Neural cell (in vitro differentiated cells): ENCODE results near the gene MBNL3. TPM values are rescaled to one million over a fixed set of nuclear protein-coding genes. Genes with fewer than 3 reads are reported as not detected.

Experiments
- H2AFZ ChIP-seq: fragments of 200-600, 300-800 bp; sonication (generic), shearing (Covaris generic); 2 replicates; pipeline ENCODE4 v1.6.0; 2014; ENCODE audit warnings: low read depth, mild to moderate bottlenecking, antibody characterized with exemption, low read length, moderate library complexity
- H3F3A ChIP-seq: fragments of 200-600 bp; shearing (Covaris generic); 2 replicates; pipeline ENCODE4 v1.6.1; 2016; ENCODE audit warnings: mild to moderate bottlenecking, moderate library complexity, mixed read lengths, antibody characterized with exemption, low read length; ENCODE audit not compliant: insufficient read depth, poor library complexity, severe bottlenecking
- H3K27ac ChIP-seq: fragments of 200-600, 300-800 bp; sonication (generic), shearing (Covaris generic); 2 replicates; pipeline ENCODE4 v1.5.1; 2014; ENCODE audit warnings: mild to moderate bottlenecking, low read length, moderate library complexity
- H3K27me3 ChIP-seq: fragments of 300-800, 200-600 bp; sonication (generic), shearing (Covaris generic); 2 replicates; pipeline ENCODE4 v1.6.0; 2014; ENCODE audit warnings: mild to moderate bottlenecking, low read depth, low read length, moderate library complexity; ENCODE audit not compliant: insufficient read depth
- H3K36me3 ChIP-seq: fragments of 300-800, 200-600 bp; sonication (generic), shearing (Covaris generic); 2 replicates; pipeline ENCODE4 v1.5.1; 2014; ENCODE audit warnings: mild to moderate bottlenecking, antibody characterized with exemption, low read length, moderate library complexity; ENCODE audit not compliant: insufficient read depth
- H3K4me2 ChIP-seq: fragments of 300-800, 200-600 bp; sonication (generic), shearing (Covaris generic); 2 replicates; pipeline ENCODE4 v1.6.0; 2014; ENCODE audit warnings: mild to moderate bottlenecking, low read length
- H3K4me3 ChIP-seq: fragments of 300-800, 200-600 bp; sonication (generic), shearing (Covaris generic); 2 replicates; pipeline ENCODE4 v1.5.1; 2014; ENCODE audit warnings: mild to moderate bottlenecking, low read length, moderate library complexity
- H3K79me2 ChIP-seq: fragments of 200-600 bp; shearing (Covaris generic); replicated peaks from 2 replicates; pipeline ENCODE4 v1.6.0; 2014; ENCODE audit warnings: mild to moderate bottlenecking, low read length, moderate library complexity; ENCODE audit not compliant: insufficient read depth
- H3K9ac ChIP-seq: fragments of 300-800, 200-600 bp; sonication (generic), shearing (Covaris generic); 2 replicates; pipeline ENCODE4 v1.6.1; 2016; ENCODE audit warnings: mild to moderate bottlenecking, low read length, mixed read lengths
- H3K9me2 ChIP-seq: fragments of 200-600 bp; shearing (Covaris generic); 2 replicates; pipeline ENCODE4 v1.6.1; 2016; ENCODE audit warnings: mild to moderate bottlenecking, low read length, mixed read lengths; ENCODE audit not compliant: insufficient read depth
- H3K9me3 ChIP-seq: fragments of 200-600, 300-800 bp; sonication (generic), shearing (Covaris generic); 2 replicates; pipeline ENCODE4 v1.6.1; 2016; ENCODE audit warnings: mild to moderate bottlenecking, mixed run types, low read length, moderate library complexity, mixed read lengths
- H4K20me1 ChIP-seq: fragments of 200-600 bp; shearing (Covaris generic); 2 replicates; pipeline ENCODE4 v1.6.1; 2016; ENCODE audit warnings: mild to moderate bottlenecking, mixed run types; ENCODE audit not compliant: insufficient read depth
- EP300 ChIP-seq: fragments of 450-650 bp; conservative IDR thresholded peaks from 2 replicates; pipeline ENCODE4 v1.6.1; 2014; ENCODE audit warnings: antibody characterized with exemption, mild to moderate bottlenecking, moderate library complexity; ENCODE audit not compliant: poor library complexity, severe bottlenecking
- EZH2 ChIP-seq: fragments of 200-600, 300-800 bp; shearing (Covaris generic), sonication (generic); IDR thresholded peaks from 2 replicates; pipeline ENCODE4 v1.6.1; 2014; ENCODE audit warnings: antibody characterized with exemption, low read length, borderline replicate concordance, mild to moderate bottlenecking; ENCODE audit not compliant: insufficient read depth, poor library complexity, severe bottlenecking
- MXI1 ChIP-seq: fragments of 450-650 bp; conservative IDR thresholded peaks from 2 replicates; pipeline ENCODE4 v1.6.1; 2014; ENCODE audit warnings: antibody characterized with exemption, mild to moderate bottlenecking; ENCODE audit not compliant: poor library complexity, severe bottlenecking
- POLR2AphosphoS5 ChIP-seq: IDR thresholded peaks from 2 replicates; pipeline ENCODE4 v1.6.1; 2012
- RAD21 ChIP-seq: fragments of 450-650 bp; conservative IDR thresholded peaks from 2 replicates; pipeline ENCODE4 v1.6.1; 2014; ENCODE audit warnings: antibody characterized with exemption, mild to moderate bottlenecking, moderate library complexity
- SMC3 ChIP-seq: fragments of 450-650 bp; conservative IDR thresholded peaks from 2 replicates; pipeline ENCODE4 v1.6.1; 2014; ENCODE audit warnings: antibody characterized with exemption, mild to moderate bottlenecking, moderate library complexity; ENCODE audit not compliant: poor library complexity
- TAF1 ChIP-seq: IDR thresholded peaks from 2 replicates; pipeline ENCODE4 v1.6.1; 2012; ENCODE audit warnings: low read depth
- polyA plus RNA-seq: library from polyadenylated mRNA; depleted of rRNA; stranded (reverse); fragments of >200 nt; gene quantifications from 2 replicates; pipeline ENCODE4 v1.2.3, GENCODE V29; 2014
- TF ChIP-seq, protein P1 (sequence below): fragments of 450-650 bp; IDR thresholded peaks from 2 replicates; pipeline ENCODE4 v1.5.1; 2014; ENCODE audit warnings: antibody characterized with exemption, mild to moderate bottlenecking, moderate library complexity; ENCODE audit not compliant: poor library complexity, severe bottlenecking
- TF ChIP-seq, protein P2 (sequence below): IDR thresholded peaks from 2 replicates; pipeline ENCODE4 v1.6.1; 2012; ENCODE audit warnings: borderline replicate concordance

MBNL3 gene
- polyA plus RNA-seq, 1 donor from 2014 or later = 0.09 TPM

DNA sequence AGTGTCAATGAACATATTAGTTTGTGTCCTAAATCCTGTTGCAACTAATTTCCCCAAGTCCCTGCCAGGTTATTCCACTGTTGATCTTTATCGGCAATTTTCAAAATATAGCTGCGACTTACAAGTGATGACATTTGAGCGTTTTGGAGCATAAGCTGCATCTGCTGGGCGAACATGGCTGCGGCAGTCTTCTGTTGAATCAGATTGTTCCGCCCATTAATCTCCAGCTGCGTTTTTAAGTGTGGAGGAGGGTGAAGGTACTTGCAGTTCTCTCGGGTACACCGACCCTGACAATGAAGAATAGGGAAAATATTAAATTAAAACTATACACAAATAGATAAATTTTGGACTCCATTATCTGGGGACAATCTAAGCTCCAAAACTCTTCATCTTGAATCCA lies 82.7 kb downstream of the MBNL3 start:
- Histone ChIP-seq H3K9ac (no peak overlapping the region), H3K9me3 (no peaks in the 10 kb centered on the region), H3K27me3 (no peaks in the 10 kb centered on the region), H3K36me3 (no peaks in the 10 kb centered on the region), H3K9me2 (no peaks in the 10 kb centered on the region), H3K27ac (no peak overlapping the region), H3F3A (no peaks in the 10 kb centered on the region), H4K20me1 (no peaks in the 10 kb centered on the region), H3K4me2 (no peak overlapping the region), H3K4me3 (no peak overlapping the region), H2AFZ (no peak overlapping the region), H3K79me2 (no peaks in the 10 kb centered on the region)
- TF ChIP-seq TAF1 (no peak), RAD21 (no peak), EZH2 (no peak), POLR2AphosphoS5 (no peak), SMC3 (no peak), EP300 (no peak), MXI1 (no peak)
- TF ChIP-seq, protein P1, sequence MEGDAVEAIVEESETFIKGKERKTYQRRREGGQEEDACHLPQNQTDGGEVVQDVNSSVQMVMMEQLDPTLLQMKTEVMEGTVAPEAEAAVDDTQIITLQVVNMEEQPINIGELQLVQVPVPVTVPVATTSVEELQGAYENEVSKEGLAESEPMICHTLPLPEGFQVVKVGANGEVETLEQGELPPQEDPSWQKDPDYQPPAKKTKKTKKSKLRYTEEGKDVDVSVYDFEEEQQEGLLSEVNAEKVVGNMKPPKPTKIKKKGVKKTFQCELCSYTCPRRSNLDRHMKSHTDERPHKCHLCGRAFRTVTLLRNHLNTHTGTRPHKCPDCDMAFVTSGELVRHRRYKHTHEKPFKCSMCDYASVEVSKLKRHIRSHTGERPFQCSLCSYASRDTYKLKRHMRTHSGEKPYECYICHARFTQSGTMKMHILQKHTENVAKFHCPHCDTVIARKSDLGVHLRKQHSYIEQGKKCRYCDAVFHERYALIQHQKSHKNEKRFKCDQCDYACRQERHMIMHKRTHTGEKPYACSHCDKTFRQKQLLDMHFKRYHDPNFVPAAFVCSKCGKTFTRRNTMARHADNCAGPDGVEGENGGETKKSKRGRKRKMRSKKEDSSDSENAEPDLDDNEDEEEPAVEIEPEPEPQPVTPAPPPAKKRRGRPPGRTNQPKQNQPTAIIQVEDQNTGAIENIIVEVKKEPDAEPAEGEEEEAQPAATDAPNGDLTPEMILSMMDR = no peak
- TF ChIP-seq, protein P2, sequence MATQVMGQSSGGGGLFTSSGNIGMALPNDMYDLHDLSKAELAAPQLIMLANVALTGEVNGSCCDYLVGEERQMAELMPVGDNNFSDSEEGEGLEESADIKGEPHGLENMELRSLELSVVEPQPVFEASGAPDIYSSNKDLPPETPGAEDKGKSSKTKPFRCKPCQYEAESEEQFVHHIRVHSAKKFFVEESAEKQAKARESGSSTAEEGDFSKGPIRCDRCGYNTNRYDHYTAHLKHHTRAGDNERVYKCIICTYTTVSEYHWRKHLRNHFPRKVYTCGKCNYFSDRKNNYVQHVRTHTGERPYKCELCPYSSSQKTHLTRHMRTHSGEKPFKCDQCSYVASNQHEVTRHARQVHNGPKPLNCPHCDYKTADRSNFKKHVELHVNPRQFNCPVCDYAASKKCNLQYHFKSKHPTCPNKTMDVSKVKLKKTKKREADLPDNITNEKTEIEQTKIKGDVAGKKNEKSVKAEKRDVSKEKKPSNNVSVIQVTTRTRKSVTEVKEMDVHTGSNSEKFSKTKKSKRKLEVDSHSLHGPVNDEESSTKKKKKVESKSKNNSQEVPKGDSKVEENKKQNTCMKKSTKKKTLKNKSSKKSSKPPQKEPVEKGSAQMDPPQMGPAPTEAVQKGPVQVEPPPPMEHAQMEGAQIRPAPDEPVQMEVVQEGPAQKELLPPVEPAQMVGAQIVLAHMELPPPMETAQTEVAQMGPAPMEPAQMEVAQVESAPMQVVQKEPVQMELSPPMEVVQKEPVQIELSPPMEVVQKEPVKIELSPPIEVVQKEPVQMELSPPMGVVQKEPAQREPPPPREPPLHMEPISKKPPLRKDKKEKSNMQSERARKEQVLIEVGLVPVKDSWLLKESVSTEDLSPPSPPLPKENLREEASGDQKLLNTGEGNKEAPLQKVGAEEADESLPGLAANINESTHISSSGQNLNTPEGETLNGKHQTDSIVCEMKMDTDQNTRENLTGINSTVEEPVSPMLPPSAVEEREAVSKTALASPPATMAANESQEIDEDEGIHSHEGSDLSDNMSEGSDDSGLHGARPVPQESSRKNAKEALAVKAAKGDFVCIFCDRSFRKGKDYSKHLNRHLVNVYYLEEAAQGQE = no peak

DNA sequence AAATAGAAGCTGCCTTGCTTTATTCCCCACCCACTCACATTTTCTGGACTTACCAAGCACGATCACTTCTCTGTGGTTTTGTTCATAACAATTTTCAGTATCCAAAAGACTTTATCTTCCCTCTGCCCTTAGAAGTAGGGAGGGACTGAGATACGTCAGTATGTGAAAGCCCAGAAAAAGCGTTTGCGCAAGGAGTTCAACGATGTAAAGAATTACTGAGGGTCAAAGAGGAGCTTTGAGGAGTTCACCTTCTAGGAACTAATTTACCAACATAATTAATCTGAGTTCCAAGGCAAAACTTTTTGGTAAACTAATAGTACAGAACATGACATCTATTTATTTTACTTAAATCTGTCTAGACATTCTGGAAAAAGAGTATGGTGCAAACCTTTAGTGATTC lies 84.6 kb downstream of the MBNL3 start:
- Histone ChIP-seq H3K27me3 (no peaks in the 10 kb centered on the region), H3F3A (no peaks in the 10 kb centered on the region), H3K9ac (no peak overlapping the region), H4K20me1 (no peaks in the 10 kb centered on the region), H2AFZ (no peak overlapping the region), H3K4me3 (no peak overlapping the region), H3K27ac (no peak overlapping the region), H3K36me3 (no peaks in the 10 kb centered on the region), H3K9me2 (no peaks in the 10 kb centered on the region), H3K4me2 (no peak overlapping the region), H3K79me2 (no peaks in the 10 kb centered on the region), H3K9me3 (no peaks in the 10 kb centered on the region)
- no peak for TF ChIP-seq POLR2AphosphoS5
- TF ChIP-seq MXI1 = no peak
- no peak for TF ChIP-seq SMC3
- no peak for TF ChIP-seq TAF1
- TF ChIP-seq RAD21 = no peak
- TF ChIP-seq EZH2 = no peak
- TF ChIP-seq, protein P1 = no peak
- TF ChIP-seq, protein P2 = no peak
- no peak for TF ChIP-seq EP300
